Sigmoid colon (tissue), 3 donors: ENCODE measurements around the gene RNF169.

Experiments
- POLR2A ChIP-seq, 2 donors: fragments of 450-650 bp; IDR thresholded peaks; one replicate each; pipeline ENCODE4 v1.6.1; 2016; ENCODE audit warnings: antibody characterized with exemption in 2 of 2, mild to moderate bottlenecking in 2 of 2, moderate library complexity in 2 of 2
- TF ChIP-seq, protein P1 (sequence below), 4 experiments: fragments of 450-650 bp in 3 of 4; fragments of 200-600 bp in 1 of 4; IDR thresholded peaks; one replicate each; pipeline ENCODE4 v1.5.1; 2016 to 2019; ENCODE audit warnings: antibody characterized with exemption in 4 of 4, mild to moderate bottlenecking in 3 of 4, moderate library complexity in 2 of 4

DNA sequence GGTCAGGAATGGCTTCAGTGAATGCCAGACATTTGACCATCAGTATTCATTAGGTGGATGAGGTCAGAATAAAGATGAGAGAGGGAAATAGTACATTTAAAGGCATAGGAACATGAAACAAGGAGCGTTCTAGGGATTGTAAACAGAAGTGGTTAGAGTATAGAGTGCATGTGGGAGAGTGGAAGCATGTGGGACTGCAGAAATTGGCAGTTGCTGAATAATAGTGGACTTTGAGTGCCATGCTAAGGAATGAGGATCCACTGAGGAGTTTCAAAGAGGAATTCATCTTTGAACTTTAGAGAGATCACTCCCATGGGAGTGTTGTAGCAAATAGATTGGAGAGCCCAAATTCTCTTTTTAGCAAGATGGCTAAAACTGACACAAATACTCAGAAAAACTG is 7.9 kb downstream of the RNF169 start:
- TF ChIP-seq POLR2A (IDR thresholded peaks at IDR 0.05) = no peak
- TF ChIP-seq, protein P1, sequence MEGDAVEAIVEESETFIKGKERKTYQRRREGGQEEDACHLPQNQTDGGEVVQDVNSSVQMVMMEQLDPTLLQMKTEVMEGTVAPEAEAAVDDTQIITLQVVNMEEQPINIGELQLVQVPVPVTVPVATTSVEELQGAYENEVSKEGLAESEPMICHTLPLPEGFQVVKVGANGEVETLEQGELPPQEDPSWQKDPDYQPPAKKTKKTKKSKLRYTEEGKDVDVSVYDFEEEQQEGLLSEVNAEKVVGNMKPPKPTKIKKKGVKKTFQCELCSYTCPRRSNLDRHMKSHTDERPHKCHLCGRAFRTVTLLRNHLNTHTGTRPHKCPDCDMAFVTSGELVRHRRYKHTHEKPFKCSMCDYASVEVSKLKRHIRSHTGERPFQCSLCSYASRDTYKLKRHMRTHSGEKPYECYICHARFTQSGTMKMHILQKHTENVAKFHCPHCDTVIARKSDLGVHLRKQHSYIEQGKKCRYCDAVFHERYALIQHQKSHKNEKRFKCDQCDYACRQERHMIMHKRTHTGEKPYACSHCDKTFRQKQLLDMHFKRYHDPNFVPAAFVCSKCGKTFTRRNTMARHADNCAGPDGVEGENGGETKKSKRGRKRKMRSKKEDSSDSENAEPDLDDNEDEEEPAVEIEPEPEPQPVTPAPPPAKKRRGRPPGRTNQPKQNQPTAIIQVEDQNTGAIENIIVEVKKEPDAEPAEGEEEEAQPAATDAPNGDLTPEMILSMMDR (IDR thresholded peaks at IDR 0.05) = no peak
